Measurements from ENCODE around the gene TXNRD2.
A peak's percentile ranks its signal among the peaks of the same experiment; 100 is the strongest.

The TXNRD2 gene

GRCh38 chr22:19904935-19905334 lies 36.7 kb downstream of the TXNRD2 start:
- DNase-seq (ENCODE audit: low read depth), result no peak

- DNase-seq (ENCODE audit: low read depth), result no peak
Measured at GRCh38 chr22:19904174-19904856, 37.3 kb downstream of the TXNRD2 start.

GRCh38 chr22:19903513-19903912 lies 38.1 kb downstream of the TXNRD2 start:
- no peak for DNase-seq (ENCODE audit: low read depth)

GRCh38 chr22:19903031-19903430 lies 38.6 kb downstream of the TXNRD2 start:
- no peak for DNase-seq (ENCODE audit: low read depth)

GRCh38 chr22:19902245-19902715 lies 39.3 kb downstream of the TXNRD2 start:
- no peak for DNase-seq (ENCODE audit: low read depth)

- DNase-seq (ENCODE audit: low read depth), result no peak
Measured at GRCh38 chr22:19901577-19902244, 39.9 kb downstream of the TXNRD2 start.

- no peak for DNase-seq (ENCODE audit: low read depth)
Measured at GRCh38 chr22:19900707-19901436, 40.7 kb downstream of the TXNRD2 start.

- no peak for DNase-seq (ENCODE audit: low read depth)
Measured at GRCh38 chr22:19898831-19899567, 42.6 kb downstream of the TXNRD2 start.

GRCh38 chr22:19898145-19898544 lies 43.5 kb downstream of the TXNRD2 start:
- DNase-seq (ENCODE audit: low read depth), result no peak

GRCh38 chr22:19897726-19898125 lies 43.9 kb downstream of the TXNRD2 start:
- no peak for DNase-seq (ENCODE audit: low read depth)

GRCh38 chr22:19896665-19897355 lies 44.8 kb downstream of the TXNRD2 start:
- DNase-seq (ENCODE audit: low read depth), result no peak

- DNase-seq (ENCODE audit: low read depth), result no peak
Measured at GRCh38 chr22:19895160-19895849, 46.3 kb downstream of the TXNRD2 start.

GRCh38 chr22:19893363-19893762 lies 48.3 kb downstream of the TXNRD2 start:
- no peak for DNase-seq (ENCODE audit: low read depth)

GRCh38 chr22:19892925-19893324 lies 48.7 kb downstream of the TXNRD2 start:
- no peak for DNase-seq (ENCODE audit: low read depth)

- DNase-seq (ENCODE audit: low read depth), result peak; percentile 35
Measured at GRCh38 chr22:19892257-19892879, 49.2 kb downstream of the TXNRD2 start.

- peak; percentile 70 for DNase-seq (ENCODE audit: low read depth)
Measured at GRCh38 chr22:19891317-19892256, 50.0 kb downstream of the TXNRD2 start.

GRCh38 chr22:19890502-19891316 lies 50.9 kb downstream of the TXNRD2 start:
- no peak for DNase-seq (ENCODE audit: low read depth)

- no peak for DNase-seq (ENCODE audit: low read depth)
Measured at GRCh38 chr22:19889951-19890350, 51.7 kb downstream of the TXNRD2 start.
